PFSK-1 (cell line): ENCODE results near the gene PSRC1.

Experiments
- FOXP2 ChIP-seq: optimal IDR thresholded peaks from 2 replicates; pipeline ENCODE3; 2011; ENCODE audit warnings: borderline replicate concordance, control low read depth, inconsistent platforms; ENCODE audit not compliant: insufficient read depth; ENCODE audit errors: extremely low read length, extremely low read depth
- POLR2AphosphoS5 ChIP-seq: IDR thresholded peaks from 2 replicates; pipeline ENCODE4 v1.6.1; 2012; ENCODE audit warnings: low read depth, mild to moderate bottlenecking, control low read depth, low read length, moderate library complexity
- REST ChIP-seq, 2 experiments: IDR thresholded peaks; 2 replicates each; pipeline versions ENCODE4 v1.6.1 to v1.8.0; 2011 to 2012; ENCODE audit warnings: low read depth in 2 of 2, low read length in 2 of 2, control low read depth in 1 of 2, inconsistent platforms in 1 of 2, mild to moderate bottlenecking in 1 of 2, moderate library complexity in 1 of 2; ENCODE audit not compliant: insufficient read depth in 1 of 2
- SIN3A ChIP-seq: IDR thresholded peaks from 2 replicates; pipeline ENCODE4 v1.6.1; 2012; ENCODE audit warnings: mild to moderate bottlenecking, low read length, moderate library complexity, borderline replicate concordance; ENCODE audit not compliant: insufficient read depth
- TAF1 ChIP-seq: IDR thresholded peaks from 2 replicates; pipeline ENCODE4 v1.6.1; 2012; ENCODE audit warnings: low read length, control low read depth, borderline replicate concordance; ENCODE audit not compliant: insufficient read depth

The PSRC1 gene

GRCh38 chr1:109237512-109237911 is 45.4 kb downstream of the PSRC1 start:
- TF ChIP-seq TAF1 (no peak), POLR2AphosphoS5 (no peak; the same call in 1 of the 2 replicates), REST (IDR thresholded peaks at IDR 0.05; ENCODE audit: insufficient read depth in 1 of 2, low read depth in 2 of 2, low read length in 2 of 2) (no peak), FOXP2 (no peak), SIN3A (no peak)

DNA sequence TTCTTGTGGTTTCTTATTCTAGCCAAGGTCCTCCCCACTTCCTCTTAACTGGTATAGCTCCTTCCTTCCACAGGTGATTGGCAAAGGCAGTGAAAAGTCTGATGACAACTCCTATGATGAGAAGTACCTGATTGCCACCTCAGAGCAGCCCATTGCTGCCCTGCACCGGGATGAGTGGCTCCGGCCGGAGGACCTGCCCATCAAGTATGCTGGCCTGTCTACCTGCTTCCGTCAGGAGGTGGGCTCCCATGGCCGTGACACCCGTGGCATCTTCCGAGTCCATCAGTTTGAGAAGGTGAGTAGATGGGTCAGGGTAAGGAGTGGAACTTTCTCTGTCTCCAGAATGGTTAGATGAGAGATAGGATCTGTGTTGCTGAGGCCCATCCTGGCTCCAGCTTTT is 47.8 kb downstream of the PSRC1 start:
- no peak for TF ChIP-seq POLR2AphosphoS5
- no peak for TF ChIP-seq TAF1
- no peak for TF ChIP-seq REST (IDR thresholded peaks at IDR 0.05; ENCODE audit: insufficient read depth in 1 of 2, low read depth in 2 of 2, low read length in 2 of 2)
- TF ChIP-seq SIN3A, result no peak
- TF ChIP-seq FOXP2, result no peak

DNA sequence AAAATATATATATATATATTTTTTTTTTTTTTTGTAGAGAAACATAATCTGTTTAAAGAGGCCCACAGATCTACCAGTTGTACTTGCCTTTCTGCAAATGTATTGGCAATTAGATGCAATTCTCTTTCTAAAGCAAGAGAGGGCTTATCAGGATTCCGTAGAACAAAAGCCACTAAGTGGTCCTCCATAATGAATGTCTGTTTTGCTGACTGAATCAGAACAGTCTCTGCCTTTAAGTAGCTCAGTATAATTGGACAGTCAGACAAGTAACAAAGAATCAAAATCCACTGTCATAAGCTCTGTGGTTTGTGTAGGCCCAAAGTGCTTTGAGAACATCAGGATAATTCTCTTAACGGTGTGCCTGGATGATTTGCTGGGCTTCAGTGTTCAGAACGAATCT is 51.9 kb downstream of the PSRC1 start:
- TF ChIP-seq POLR2AphosphoS5 (0 out of 2 replicates have a peak, but pooled peaks have one; percentile 8), REST (IDR thresholded peaks at IDR 0.05; ENCODE audit: insufficient read depth in 1 of 2, low read depth in 2 of 2, low read length in 2 of 2) (no peak)
